ENCODE data around the gene ACTA1.
A peak's percentile ranks its signal among the peaks of the same experiment; 100 is the strongest.
"Not testable (repeated sequence)": the region's sequence is repeated elsewhere in the genome, so short reads cannot be mapped to it uniquely, and the experiment has no call there.

Gene ACTA1

GRCh38 chr1:229410692-229411433, 23.0 kb downstream of the ACTA1 start:
- Histone ChIP-seq H3K27me3 (ENCODE audit: control insufficient read depth in 2 of 2, insufficient read depth in 2 of 2, low read length in 2 of 2) (peaks cover 20 to 24% of the 10 kb centered on the region in 2 donors), H3K9ac (ENCODE audit: low read depth in 1 of 2, low read length in 2 of 2) (no peak overlapping the region), H3K4me3 (ENCODE audit: low read length in 2 of 2) (no peak overlapping the region), H3K36me3 (ENCODE audit: control insufficient read depth in 2 of 2, insufficient read depth in 2 of 2, low read length in 2 of 2) (no peaks in the 10 kb centered on the region), H3K27ac (ENCODE audit: low read depth in 2 of 2, low read length in 2 of 2) (no peak overlapping the region), H3K4me1 (ENCODE audit: control insufficient read depth in 2 of 2, insufficient read depth in 2 of 2, low read length in 2 of 2) (peaks cover 8 to 19% of the 10 kb centered on the region in 2 donors), H3K9me3 (ENCODE audit: control insufficient read depth in 2 of 2, low read length in 2 of 2) (no peaks in the 10 kb centered on the region)

DNA sequence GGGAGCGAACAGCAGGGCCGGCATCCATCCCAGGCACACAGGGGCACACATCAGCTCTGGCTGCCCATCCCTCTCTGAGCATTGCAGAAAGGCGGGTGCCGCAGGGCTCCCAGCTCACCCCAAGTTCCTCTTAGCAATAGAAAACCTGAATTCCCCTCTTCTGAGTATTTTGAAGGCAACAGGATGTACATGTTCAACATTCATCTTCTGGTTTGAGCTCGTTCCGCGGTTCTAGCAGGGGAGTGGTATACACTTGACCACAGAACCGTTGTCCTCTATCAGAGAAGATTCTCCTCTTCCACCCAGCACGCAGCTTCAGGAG, 23.6 kb downstream of the ACTA1 start:
- H3K36me3 ChIP-seq (ENCODE audit: control insufficient read depth in 2 of 2, insufficient read depth in 2 of 2, low read length in 2 of 2): no peaks in the 10 kb centered on the region
- H3K4me1 ChIP-seq (ENCODE audit: control insufficient read depth in 2 of 2, insufficient read depth in 2 of 2, low read length in 2 of 2): peaks cover 8 to 19% of the 10 kb centered on the region in 2 donors
- H3K27me3 ChIP-seq (ENCODE audit: control insufficient read depth in 2 of 2, insufficient read depth in 2 of 2, low read length in 2 of 2): peaks cover 20 to 24% of the 10 kb centered on the region in 2 donors
- H3K9ac ChIP-seq (ENCODE audit: low read depth in 1 of 2, low read length in 2 of 2): no peak overlapping the region
- H3K4me3 ChIP-seq (ENCODE audit: low read length in 2 of 2): no peak overlapping the region
- no peak overlapping the region for H3K27ac ChIP-seq (ENCODE audit: low read depth in 2 of 2, low read length in 2 of 2)
- no peaks in the 10 kb centered on the region for H3K9me3 ChIP-seq (ENCODE audit: control insufficient read depth in 2 of 2, low read length in 2 of 2)

DNA sequence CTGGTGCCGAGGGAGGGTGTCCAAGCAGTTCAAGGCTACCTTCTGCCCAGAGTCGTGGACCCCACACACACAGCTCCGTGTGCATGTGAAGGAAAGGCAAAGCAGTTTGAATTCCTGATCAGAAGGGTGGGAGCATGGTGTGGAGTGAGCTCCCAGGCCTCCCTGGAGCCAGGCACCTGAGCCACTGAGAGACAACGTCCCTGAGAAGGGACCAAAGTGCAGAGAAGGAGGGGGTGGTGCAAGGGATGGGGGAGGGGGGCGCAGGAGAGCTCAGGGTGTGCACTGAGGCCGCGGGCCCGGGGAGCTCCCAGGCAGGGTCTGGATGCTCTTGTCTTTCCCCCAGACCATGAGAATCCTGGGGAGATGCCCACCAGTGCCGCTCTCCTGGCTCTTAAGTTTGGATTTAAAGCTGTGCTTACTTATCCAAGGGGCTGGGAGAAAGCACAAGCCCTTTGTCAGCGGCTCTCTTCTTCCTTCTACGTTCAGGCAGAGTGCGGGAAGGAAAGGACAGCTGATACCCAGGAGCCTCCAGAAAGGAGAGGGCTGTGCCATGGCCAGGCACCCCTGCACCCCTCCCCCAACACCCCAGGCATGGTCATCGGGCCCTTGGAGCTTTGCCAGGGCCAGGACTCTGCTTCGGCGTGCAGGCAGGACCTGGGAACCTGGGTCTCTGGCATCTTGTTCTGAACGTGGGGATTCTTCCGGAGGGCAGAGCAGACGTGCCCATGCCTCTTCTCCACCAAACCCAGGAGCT, 24.1 kb downstream of the ACTA1 start:
- Histone ChIP-seq H3K27me3 (ENCODE audit: control insufficient read depth in 2 of 2, insufficient read depth in 2 of 2, low read length in 2 of 2) (peaks cover 20 to 24% of the 10 kb centered on the region in 2 donors), H3K4me3 (ENCODE audit: low read length in 2 of 2) (no peak overlapping the region)

GRCh38 chr1:229408458-229409037, 25.3 kb downstream of the ACTA1 start:
- no peak overlapping the region for H3K27ac ChIP-seq (ENCODE audit: low read depth in 2 of 2, low read length in 2 of 2)
- H3K27me3 ChIP-seq (ENCODE audit: control insufficient read depth in 2 of 2, insufficient read depth in 2 of 2, low read length in 2 of 2): peaks cover 20 to 24% of the 10 kb centered on the region in 2 donors
- H3K9me3 ChIP-seq (ENCODE audit: control insufficient read depth in 2 of 2, low read length in 2 of 2): no peaks in the 10 kb centered on the region
- no peak overlapping the region for H3K4me3 ChIP-seq (ENCODE audit: low read length in 2 of 2)
- peaks cover 8 to 19% of the 10 kb centered on the region in 2 donors for H3K4me1 ChIP-seq (ENCODE audit: control insufficient read depth in 2 of 2, insufficient read depth in 2 of 2, low read length in 2 of 2)
- H3K36me3 ChIP-seq (ENCODE audit: control insufficient read depth in 2 of 2, insufficient read depth in 2 of 2, low read length in 2 of 2): no peaks in the 10 kb centered on the region
- no peak overlapping the region for H3K9ac ChIP-seq (ENCODE audit: low read depth in 1 of 2, low read length in 2 of 2)

More for the DNA sequence above, 24.1 kb downstream of the ACTA1 start:
- Histone ChIP-seq H3K9ac (ENCODE audit: low read depth in 1 of 2, low read length in 2 of 2) (no peak overlapping the region), H3K4me1 (ENCODE audit: control insufficient read depth in 2 of 2, insufficient read depth in 2 of 2, low read length in 2 of 2) (peaks cover 8 to 19% of the 10 kb centered on the region in 2 donors), H3K27ac (ENCODE audit: low read depth in 2 of 2, low read length in 2 of 2) (no peak overlapping the region), H3K36me3 (ENCODE audit: control insufficient read depth in 2 of 2, insufficient read depth in 2 of 2, low read length in 2 of 2) (no peaks in the 10 kb centered on the region), H3K9me3 (ENCODE audit: control insufficient read depth in 2 of 2, low read length in 2 of 2) (no peaks in the 10 kb centered on the region)

DNA sequence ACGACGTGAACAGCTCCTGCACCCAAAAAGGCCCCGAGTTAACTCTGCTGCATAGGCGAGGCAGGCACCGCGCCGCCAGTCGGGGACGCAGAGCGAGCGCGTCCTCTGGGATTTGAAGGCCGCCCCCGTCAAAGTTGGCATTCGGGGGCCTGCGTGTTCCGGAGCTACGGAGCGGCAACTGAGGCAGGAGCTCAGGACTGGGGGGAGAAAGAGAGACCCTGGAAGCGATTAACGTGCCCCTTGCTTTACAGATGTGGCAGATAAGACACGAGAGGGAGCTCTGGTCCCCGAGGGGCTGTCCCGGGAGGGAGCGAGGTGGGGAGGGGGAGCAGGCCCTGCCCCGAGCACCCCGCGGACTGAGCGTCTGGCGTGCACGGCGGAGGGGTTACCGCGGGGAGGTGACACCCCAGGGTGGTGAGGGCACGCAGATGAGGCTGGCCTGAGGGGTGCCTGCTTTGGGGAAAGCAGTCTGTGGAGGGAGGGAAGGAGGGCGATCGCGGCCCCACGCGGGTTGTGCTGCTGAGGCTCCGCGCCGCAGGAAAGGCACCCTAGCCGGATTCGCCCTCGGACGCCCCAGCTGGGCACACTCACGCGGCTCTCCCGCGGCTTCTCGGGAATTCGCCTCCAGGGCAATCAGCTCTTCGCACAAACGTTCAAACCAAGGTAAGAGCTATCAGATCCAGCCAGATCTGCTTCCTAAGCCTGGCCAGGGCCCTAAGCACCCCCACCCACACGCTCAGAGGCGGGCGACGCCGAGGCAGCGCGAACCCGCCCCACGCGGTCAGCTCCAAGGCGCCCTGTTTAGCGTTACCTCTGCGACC, 26.5 kb downstream of the ACTA1 start:
- Histone ChIP-seq H3K27me3 (ENCODE audit: control insufficient read depth in 2 of 2, insufficient read depth in 2 of 2, low read length in 2 of 2) (peaks cover 20 to 24% of the 10 kb centered on the region in 2 donors), H3K4me1 (ENCODE audit: control insufficient read depth in 2 of 2, insufficient read depth in 2 of 2, low read length in 2 of 2) (peaks cover 8 to 19% of the 10 kb centered on the region in 2 donors)

GRCh38 chr1:229406798-229407197, 27.1 kb downstream of the ACTA1 start:
- Histone ChIP-seq H3K9me3 (ENCODE audit: control insufficient read depth in 2 of 2, low read length in 2 of 2) (no peaks in the 10 kb centered on the region), H3K4me3 (ENCODE audit: low read length in 2 of 2) (peak overlapping the region in 1 of 2 donors; percentile 56), H3K9ac (ENCODE audit: low read depth in 1 of 2, low read length in 2 of 2) (no peak overlapping the region), H3K27ac (ENCODE audit: low read depth in 2 of 2, low read length in 2 of 2) (no peak overlapping the region), H3K4me1 (ENCODE audit: control insufficient read depth in 2 of 2, insufficient read depth in 2 of 2, low read length in 2 of 2) (peaks cover 8 to 16% of the 10 kb centered on the region in 2 donors), H3K36me3 (ENCODE audit: control insufficient read depth in 2 of 2, insufficient read depth in 2 of 2, low read length in 2 of 2) (no peaks in the 10 kb centered on the region), H3K27me3 (ENCODE audit: control insufficient read depth in 2 of 2, insufficient read depth in 2 of 2, low read length in 2 of 2) (peaks cover 23 to 24% of the 10 kb centered on the region in 2 donors)

More for the DNA sequence above, 26.5 kb downstream of the ACTA1 start:
- Histone ChIP-seq H3K4me3 (ENCODE audit: low read length in 2 of 2) (peak overlapping the region; percentile 8 to 56), H3K9ac (ENCODE audit: low read depth in 1 of 2, low read length in 2 of 2) (no peak overlapping the region), H3K9me3 (ENCODE audit: control insufficient read depth in 2 of 2, low read length in 2 of 2) (no peaks in the 10 kb centered on the region), H3K27ac (ENCODE audit: low read depth in 2 of 2, low read length in 2 of 2) (no peak overlapping the region), H3K36me3 (ENCODE audit: control insufficient read depth in 2 of 2, insufficient read depth in 2 of 2, low read length in 2 of 2) (no peaks in the 10 kb centered on the region)

DNA sequence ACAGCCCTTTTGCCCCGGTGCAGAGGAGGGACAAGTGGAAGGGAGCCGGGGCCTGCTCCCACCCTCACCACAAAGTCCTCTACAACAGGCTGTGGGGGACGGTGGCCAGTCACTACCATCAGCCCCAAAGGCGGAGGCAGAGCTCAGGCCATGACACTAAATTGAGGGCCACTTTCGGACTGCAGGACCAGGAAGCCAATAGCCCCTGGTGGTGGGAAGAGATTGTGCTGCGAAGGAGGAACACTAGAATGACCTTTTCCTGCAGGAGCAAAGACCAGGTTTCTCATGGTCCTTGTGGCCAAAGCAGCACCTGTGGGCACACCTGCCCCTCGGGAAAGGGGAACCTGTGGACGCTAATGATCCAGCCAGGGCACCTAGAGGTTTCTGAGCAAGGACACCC, 30.3 kb downstream of the ACTA1 start:
- Histone ChIP-seq H3K27me3 (ENCODE audit: control insufficient read depth in 2 of 2, insufficient read depth in 2 of 2, low read length in 2 of 2) (peaks cover 20% of the 10 kb centered on the region in 2 donors), H3K9ac (ENCODE audit: low read depth in 1 of 2, low read length in 2 of 2) (no peak overlapping the region), H3K9me3 (ENCODE audit: control insufficient read depth in 2 of 2, low read length in 2 of 2) (no peaks in the 10 kb centered on the region), H3K4me3 (ENCODE audit: low read length in 2 of 2) (no peak overlapping the region), H3K4me1 (ENCODE audit: control insufficient read depth in 2 of 2, insufficient read depth in 2 of 2, low read length in 2 of 2) (peaks cover 4 to 5% of the 10 kb centered on the region in 2 donors), H3K36me3 (ENCODE audit: control insufficient read depth in 2 of 2, insufficient read depth in 2 of 2, low read length in 2 of 2) (no peaks in the 10 kb centered on the region), H3K27ac (ENCODE audit: low read depth in 2 of 2, low read length in 2 of 2) (no peak overlapping the region)

DNA sequence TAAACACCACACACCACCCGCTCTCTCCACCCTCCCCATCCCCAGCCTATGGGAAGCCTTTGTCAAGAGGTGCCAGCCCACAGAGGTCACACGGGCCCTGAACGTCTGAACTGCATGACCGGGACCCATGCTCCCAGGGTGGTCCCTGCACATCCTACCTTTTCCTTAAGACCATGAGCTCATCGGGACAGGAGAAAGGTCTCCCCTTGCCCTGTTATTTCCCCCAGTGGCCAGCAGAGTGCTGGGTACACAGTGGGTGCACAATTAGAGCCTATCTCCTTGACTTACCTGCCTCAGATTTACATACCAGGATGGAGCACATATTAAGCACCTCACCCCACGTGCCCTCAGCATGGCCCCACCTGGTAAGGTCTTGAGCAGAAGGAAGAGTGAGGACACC, 30.9 kb downstream of the ACTA1 start:
- H3K9ac ChIP-seq (ENCODE audit: low read depth in 1 of 2, low read length in 2 of 2): no peak overlapping the region
- H3K4me3 ChIP-seq (ENCODE audit: low read length in 2 of 2): no peak overlapping the region
- no peak overlapping the region for H3K27ac ChIP-seq (ENCODE audit: low read depth in 2 of 2, low read length in 2 of 2)
- H3K4me1 ChIP-seq (ENCODE audit: control insufficient read depth in 2 of 2, insufficient read depth in 2 of 2, low read length in 2 of 2): peaks cover 4 to 5% of the 10 kb centered on the region in 2 donors
- H3K27me3 ChIP-seq (ENCODE audit: control insufficient read depth in 2 of 2, insufficient read depth in 2 of 2, low read length in 2 of 2): peaks cover 16 to 19% of the 10 kb centered on the region in 2 donors
- H3K9me3 ChIP-seq (ENCODE audit: control insufficient read depth in 2 of 2, low read length in 2 of 2): no peaks in the 10 kb centered on the region
- H3K36me3 ChIP-seq (ENCODE audit: control insufficient read depth in 2 of 2, insufficient read depth in 2 of 2, low read length in 2 of 2): no peaks in the 10 kb centered on the region

DNA sequence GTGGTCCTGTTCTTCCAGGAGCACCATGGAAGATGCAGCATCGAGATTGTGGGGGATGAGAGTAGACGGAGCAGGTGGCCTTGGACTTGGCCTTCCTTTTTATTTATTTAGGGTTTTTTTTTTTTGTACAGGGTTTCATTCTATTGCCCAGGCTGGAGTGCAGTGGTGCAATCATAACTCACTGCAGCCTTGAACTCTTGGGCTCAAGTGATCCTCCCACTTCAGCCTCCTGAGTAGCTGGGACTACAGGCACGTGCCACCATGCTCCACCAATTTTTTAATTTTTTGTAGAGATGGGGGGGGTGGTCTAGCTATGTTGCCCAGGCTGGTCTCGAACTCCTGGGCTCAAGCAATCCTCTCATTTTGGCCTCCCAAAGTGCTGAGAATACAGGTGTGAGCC, 31.6 kb downstream of the ACTA1 start:
- peaks cover 9 to 13% of the 10 kb centered on the region in 2 donors for H3K27me3 ChIP-seq (ENCODE audit: control insufficient read depth in 2 of 2, insufficient read depth in 2 of 2, low read length in 2 of 2)
- H3K4me3 ChIP-seq (ENCODE audit: low read length in 2 of 2); H3K9me3 ChIP-seq (ENCODE audit: control insufficient read depth in 2 of 2, low read length in 2 of 2); H3K9ac ChIP-seq (ENCODE audit: low read depth in 1 of 2, low read length in 2 of 2); H3K4me1 ChIP-seq (ENCODE audit: control insufficient read depth in 2 of 2, insufficient read depth in 2 of 2, low read length in 2 of 2); H3K27ac ChIP-seq (ENCODE audit: low read depth in 2 of 2, low read length in 2 of 2); H3K36me3 ChIP-seq (ENCODE audit: control insufficient read depth in 2 of 2, insufficient read depth in 2 of 2, low read length in 2 of 2): not testable (repeated sequence)
